ENCODE measurements around the gene HTR7.
"Not testable (repeated sequence)": the region's sequence is repeated elsewhere in the genome, so short reads cannot be mapped to it uniquely, and the experiment has no call there.

Gene HTR7

DNA sequence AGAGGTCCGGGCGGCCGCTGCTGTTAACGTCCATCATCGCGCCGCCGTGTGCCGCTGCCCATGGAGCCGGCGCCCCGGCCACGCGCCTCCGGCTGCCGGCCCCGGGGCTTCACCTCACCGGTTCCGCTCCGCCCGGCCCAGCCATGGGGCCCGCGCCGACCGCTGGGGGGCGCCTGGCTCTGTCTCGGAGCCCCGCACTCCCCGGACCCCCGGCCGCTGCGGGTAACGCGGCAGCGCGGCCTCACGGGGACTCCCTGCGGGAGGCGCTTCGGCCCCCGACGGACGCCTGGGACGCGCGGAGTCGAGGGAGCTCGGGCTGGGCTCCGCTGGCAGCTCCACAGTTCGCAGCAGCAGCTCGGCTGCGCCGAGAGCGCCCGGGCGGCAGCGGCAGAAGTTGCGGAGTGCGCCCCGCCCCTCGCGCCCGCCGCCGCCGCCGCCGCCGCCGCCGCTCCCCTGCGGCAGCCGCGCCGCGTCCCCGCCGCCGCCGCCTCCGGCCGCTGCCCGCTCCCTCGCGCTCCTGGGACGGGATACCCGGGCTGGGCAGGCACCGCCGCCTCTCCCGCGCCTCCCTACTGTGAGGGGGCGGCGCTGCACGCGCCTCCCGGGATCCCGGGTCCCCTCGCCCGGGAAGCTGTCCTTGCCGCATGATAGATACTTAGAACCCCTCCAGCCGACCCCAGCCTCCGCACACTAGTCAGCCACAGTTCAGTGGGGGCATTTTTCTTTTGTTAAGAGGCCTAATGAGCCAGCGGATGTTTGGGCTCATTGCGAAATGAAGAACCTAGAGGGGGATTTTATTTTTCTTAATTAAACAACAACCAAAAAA, at the start of gene HTR7:
HTR7 (minus strand) TSS at position 405 of the 826 bp plus-strand sequence; CDS start at position 37, 368 bp downstream.
- DNase-seq = peak; percentile 37

DNA sequence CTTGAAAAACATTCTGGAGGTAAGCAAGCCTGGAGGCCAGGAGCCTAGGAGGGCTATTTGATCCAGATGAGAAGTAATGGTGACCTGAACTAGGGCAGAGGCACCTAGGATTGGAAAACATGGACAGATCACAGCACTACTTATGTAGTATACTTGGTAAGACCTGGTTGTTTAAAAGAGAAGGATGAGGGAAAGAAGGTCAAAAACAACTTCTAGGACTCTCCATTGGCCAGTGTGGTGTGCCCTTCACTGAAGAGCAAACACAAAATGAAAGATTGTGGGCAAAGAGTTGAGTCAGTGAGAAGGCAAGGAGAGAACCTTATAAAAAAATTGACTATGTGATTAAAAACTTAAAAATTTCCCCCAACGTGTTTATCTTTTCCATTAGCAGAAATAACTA, 48.8 kb upstream of the HTR7 start:
- no peak for DNase-seq

DNA sequence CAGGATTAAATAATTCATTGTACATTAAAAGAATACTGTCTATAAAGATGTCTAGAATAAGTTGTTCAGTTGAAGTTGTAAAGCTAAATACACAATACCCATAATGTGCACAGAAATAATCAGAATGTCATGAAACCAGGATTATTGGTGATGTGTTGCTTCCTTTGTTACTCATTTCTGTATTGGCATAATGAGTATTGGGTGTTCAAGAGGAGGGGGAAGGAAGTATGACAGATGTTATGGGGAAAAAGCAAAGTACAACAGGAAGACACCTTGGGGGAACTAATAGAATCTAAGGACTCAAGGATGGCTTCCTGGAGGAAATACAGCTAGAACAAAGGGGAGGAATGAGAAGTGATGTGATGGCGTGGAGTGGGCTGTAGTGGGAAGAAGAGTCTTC, 48.1 kb upstream of the HTR7 start:
- DNase-seq = no peak

GRCh38 chr10:90896916-90897315, 39.1 kb upstream of the HTR7 start:
- not testable (repeated sequence) for DNase-seq

GRCh38 chr10:90893190-90893589, 35.4 kb upstream of the HTR7 start:
- no peak for DNase-seq

GRCh38 chr10:90890347-90890746, 32.5 kb upstream of the HTR7 start:
- no peak for DNase-seq

- no peak for DNase-seq
Measured at GRCh38 chr10:90889636-90890035, 31.8 kb upstream of the HTR7 start.

DNA sequence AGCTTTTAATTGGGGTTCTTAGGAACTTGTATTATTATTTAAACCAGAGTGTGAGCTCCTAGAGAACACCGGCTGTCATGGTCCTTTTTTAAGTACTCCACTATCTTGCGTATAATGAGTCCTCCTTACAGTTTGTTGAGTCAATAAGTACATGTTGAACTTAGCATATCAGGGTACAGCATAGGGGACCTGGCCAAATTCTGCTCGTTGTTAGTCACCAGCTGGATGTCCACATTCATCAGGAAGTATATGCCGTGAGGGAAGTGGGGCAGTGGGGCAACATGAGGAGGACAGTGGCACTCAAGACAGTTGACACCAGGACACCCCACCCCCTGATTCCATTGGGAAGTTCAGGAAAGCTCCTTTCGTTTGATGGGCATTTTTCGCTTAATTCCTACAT, 30.5 kb upstream of the HTR7 start:
- no peak for DNase-seq

- no peak for DNase-seq
Measured at GRCh38 chr10:90887555-90887954, 29.7 kb upstream of the HTR7 start.

GRCh38 chr10:90885176-90885575, 27.3 kb upstream of the HTR7 start:
- DNase-seq = no peak

- DNase-seq = no peak
Measured at GRCh38 chr10:90884431-90884830, 26.6 kb upstream of the HTR7 start.

DNA sequence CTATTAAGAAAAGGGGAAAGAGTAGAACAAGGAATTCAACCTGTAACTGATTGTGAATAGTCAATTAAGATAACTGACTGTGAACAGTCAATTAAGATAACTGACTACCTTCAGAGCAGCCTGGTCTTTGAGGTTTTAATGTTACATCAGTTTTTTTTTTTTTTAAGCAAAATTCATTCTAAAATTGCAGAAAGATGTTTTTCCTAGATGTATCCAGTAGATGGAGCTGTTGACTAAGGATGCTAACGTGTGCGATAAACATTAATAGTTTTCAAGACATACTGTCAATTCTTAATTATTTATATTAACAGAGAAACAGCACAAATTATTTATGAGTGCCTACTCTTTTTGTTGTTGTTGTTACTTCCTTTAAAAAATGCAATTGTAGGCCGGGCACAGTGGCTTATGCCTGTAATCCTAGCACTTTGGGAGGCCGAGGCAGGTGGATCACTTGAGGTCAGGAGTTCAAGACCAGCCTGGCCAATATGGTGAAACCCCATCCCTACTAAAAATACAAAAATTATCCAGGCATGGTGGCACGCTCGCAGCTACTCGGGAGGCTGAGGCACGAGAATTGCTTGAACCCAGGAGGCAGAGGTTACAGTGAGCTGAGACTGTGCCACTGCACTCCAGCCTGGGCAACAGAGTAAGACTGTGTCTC, 22.4 kb upstream of the HTR7 start:
- peak; percentile 8 for DNase-seq

DNA sequence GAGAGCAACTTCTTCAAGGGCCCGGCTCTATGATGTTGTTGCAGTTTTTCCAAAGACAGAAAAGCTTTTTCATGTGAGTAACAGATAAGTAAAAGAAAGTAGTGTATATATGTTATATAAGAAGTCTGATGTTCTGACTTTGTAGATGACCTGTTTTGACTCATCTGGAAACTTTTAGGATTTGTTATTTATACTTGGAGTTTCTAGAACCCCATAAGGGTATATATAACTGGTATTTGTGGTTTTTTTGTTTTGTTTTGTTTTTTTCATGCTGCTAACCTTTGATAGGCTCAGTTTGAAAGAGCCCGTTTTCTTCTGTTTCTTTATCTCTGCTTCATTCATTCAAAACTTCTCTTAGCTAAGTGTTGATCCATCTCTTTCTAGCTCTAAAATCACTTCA, 21.2 kb upstream of the HTR7 start:
- DNase-seq = no peak

- DNase-seq = no peak
Measured at GRCh38 chr10:90872648-90873020, 14.8 kb upstream of the HTR7 start.

DNA sequence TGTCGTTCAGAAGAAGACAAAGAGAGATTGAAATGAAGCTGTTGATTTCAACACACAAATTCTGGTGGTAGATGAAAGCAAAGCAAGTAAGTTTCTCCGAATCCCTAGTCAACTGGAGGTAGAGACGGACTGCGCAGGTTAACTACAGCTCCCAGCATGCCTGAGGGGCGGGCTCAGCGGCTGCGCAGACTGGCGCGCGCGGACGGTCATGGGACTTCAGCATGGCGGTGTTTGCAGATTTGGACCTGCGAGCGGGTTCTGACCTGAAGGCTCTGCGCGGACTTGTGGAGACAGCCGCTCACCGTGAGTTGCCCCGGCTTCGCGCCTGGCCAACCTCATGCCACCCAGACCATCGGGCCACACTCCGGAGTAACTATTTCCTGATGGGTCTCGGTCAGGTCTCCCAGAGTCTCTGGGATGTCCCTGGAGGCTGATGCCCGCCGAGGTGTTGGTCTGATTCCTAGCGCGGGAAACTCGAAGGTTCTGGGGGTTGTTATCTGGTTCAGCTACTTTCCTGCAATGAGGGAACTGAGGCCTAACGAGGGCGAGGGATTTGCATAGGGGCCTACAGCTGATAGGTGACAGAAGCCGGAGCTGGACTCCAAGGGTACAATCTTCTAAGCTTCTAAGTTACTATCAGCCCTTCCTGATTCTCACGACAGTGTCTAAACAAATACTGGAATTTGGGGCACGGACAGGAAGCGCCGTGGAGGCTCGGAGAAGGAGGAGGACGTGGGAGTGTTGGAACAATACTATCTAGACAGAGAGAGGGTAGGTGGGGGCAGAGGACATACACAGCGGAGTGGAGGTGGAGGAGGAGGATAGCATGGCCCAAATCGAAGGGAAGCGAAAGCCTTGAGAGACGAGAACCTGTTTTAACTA, 14.2 kb upstream of the HTR7 start, which contains the start of gene RPP30:
RPP30 (plus strand) TSS at position 209 of the 882 bp plus-strand sequence; CDS start at position 222, 13 bp downstream.
- DNase-seq = peak; percentile 81

GRCh38 chr10:90871279-90871765, 13.5 kb upstream of the HTR7 start:
- DNase-seq = peak; percentile 81

DNA sequence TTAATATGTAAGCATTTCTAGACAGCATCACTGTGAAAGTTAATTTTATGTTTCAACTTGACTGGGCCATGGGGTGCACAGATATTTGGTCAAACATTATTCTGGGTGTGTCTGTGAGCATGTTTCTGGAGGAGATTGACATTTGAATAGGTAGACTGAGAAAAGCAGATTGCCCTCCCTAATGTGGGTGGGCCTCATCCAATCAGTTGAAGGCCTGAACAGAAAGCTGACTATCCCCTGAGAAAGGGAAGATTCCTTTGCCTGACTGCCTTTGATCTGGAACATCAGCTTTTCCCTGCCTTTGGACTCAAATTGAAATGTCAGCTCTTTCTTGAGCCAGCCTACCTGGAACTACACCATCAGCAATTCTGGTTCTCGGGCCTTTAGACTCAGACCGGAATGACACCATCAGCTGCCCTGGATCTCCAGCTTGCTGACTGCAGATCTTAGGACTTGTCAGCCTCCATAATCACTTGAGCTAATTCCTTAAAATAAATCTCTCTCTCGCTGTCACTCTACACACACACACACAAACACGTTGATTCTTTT, 8.3 kb upstream of the HTR7 start:
- DNase-seq = no peak

- DNase-seq = peak; percentile 2
Measured at GRCh38 chr10:90865401-90865800, 7.6 kb upstream of the HTR7 start.

DNA sequence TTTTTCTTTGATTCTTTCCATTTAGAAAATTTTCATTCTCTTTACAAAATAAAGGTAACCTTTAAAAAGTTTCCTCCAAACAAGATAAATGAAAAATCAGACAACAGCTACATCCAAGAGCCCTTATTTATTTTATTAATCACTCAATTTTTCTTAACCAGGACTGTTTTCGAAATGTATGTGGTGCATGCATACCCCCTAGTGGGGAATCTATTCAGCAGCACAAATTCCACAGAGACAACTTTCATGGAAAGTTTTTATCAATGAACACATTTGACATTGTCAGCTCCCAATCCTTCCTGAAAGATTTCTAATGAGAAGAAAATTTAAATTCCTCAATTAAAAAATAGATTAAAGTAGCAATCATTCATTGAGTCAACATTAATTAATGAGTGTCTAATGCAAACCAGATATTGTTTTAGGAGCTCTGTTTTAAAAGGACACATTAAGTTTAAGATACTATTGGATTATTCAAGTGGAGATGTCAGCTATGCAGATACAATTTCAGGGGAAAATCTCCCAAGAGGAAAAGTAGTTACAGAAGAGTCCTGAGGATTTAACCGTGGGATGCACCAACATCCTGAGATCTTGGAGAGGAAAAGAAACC, 5.2 kb upstream of the HTR7 start:
- DNase-seq = peak; percentile 4

GRCh38 chr10:90860790-90861189, 3.0 kb upstream of the HTR7 start:
- DNase-seq = no peak

DNA sequence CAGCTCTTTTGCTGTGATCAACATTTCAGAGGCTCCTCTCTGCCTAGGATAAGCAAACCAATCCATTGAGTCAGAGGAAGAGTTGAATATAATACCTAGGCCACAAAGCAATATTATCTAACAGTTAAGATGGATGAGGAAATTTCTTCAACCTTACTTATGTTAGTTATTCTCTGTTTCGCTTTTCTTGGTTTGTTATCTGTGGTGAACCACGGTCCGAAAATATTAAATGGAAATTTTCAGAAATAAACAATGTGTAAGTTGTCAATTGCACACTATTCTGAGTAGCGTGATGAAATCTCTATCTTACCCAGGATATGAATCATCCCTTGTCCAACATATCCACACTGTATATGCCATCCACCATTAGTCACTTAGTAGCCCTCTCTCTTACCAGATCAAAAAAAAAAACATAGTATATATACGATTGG, 1.5 kb upstream of the HTR7 start:
- DNase-seq = no peak

DNA sequence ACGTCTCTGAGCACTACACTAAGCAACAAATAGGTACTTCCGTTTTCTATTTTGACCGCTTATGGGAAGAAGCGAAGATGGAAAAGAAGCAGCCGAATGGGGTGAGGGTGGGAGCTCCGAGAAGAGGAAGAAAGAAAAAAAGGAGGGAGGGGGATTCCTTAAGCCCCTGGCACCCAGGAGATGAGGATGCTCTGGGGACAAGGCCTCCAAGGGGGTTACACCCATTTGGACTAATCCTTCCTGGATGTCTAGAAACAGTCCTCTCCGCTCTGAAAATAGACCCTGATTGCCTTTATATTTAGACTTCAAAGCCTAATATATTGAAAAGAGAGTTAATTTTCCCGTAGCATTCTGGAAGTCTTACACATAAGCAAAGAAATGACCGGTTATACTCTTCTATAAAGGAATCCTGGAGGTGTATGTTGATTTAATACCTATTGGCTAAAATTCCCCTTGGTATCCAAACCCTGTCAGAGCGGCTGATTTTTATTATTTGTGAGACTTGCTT, 676 bp upstream of the HTR7 start:
- DNase-seq = no peak
